Measurements from ENCODE around the gene GNAO1.

DNA sequence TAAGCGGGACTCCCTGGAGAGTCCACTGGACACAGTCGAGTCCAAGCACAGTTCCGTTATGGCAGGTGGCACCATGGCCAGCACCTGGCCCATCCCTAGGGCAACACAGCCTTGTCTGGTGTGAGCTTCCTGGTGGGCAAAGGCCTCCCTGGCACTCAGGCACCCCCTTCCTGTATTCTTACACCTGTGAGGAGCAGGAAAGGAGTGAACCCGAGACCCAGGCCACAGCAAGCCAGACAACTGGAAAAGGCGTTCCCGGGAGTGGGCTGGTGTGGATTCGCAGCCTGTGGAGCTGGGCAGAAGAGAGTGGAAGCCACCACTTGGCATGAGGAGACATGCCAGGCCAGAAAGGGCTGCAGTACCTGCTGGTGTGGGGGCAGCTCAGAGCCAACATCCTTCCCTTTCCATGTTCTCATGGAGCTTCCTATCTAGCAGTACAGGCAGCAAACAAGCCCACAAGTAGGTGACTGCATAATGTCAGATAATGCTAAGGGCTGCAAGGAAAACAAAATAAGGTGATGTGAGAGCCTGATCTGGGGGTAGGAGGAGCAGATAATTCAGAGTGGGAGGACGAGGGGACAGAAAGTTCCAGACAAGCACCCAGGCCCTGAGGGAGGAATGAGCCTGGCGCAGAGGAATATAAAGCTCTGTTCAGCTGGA, 87.0 kb downstream of the GNAO1 start:
- TF ChIP-seq, protein P1, sequence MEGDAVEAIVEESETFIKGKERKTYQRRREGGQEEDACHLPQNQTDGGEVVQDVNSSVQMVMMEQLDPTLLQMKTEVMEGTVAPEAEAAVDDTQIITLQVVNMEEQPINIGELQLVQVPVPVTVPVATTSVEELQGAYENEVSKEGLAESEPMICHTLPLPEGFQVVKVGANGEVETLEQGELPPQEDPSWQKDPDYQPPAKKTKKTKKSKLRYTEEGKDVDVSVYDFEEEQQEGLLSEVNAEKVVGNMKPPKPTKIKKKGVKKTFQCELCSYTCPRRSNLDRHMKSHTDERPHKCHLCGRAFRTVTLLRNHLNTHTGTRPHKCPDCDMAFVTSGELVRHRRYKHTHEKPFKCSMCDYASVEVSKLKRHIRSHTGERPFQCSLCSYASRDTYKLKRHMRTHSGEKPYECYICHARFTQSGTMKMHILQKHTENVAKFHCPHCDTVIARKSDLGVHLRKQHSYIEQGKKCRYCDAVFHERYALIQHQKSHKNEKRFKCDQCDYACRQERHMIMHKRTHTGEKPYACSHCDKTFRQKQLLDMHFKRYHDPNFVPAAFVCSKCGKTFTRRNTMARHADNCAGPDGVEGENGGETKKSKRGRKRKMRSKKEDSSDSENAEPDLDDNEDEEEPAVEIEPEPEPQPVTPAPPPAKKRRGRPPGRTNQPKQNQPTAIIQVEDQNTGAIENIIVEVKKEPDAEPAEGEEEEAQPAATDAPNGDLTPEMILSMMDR (IDR thresholded peaks at IDR 0.05), result no peak
- TF ChIP-seq POLR2A (IDR thresholded peaks at IDR 0.05), result no peak
